ENCODE results near the gene APPL1. TPM values are rescaled to one million over a fixed set of nuclear protein-coding genes. Genes with fewer than 3 reads are reported as not detected.

The APPL1 gene
- total RNA-seq, 2 experiments from 2014 or later, result 21.3 to 22.9 TPM

- Mint-ChIP-seq H3K4me1 (ENCODE audit: low read depth) (no peaks in the 10 kb centered on the region), H3K4me3 (no peak overlapping the region), H3K27ac (no peak overlapping the region), H3K27me3 (no peaks in the 10 kb centered on the region), H3K36me3 (ENCODE audit: low read depth) (peaks cover 93% of the 10 kb centered on the region), H3K9me3 (no peaks in the 10 kb centered on the region)
- CTCF ChIA-PET, result no interaction called here
- intact Hi-C loops (cut with DNase I, micrococcal nuclease), result no loop called here
- no peaks in the 10 kb centered on the region for H3K4me1 ChIP-seq (ENCODE audit: insufficient read depth, low read length)
- H3K4me3 ChIP-seq (ENCODE audit: low read length), result no peak overlapping the region
- H3K36me3 ChIP-seq (ENCODE audit: insufficient read depth, low read length), result peaks cover 59% of the 10 kb centered on the region
- H3K27me3 ChIP-seq (ENCODE audit: control insufficient read depth in 1 of 2, insufficient read depth in 2 of 2, low read length in 2 of 2), result no peaks in the 10 kb centered on the region
- ATAC-seq (ENCODE audit: poor library complexity), result no peak
- no peak for DNase-seq
- TF ChIP-seq CTCF (IDR thresholded peaks at IDR 0.05), result no peak
- H3K9me3 ChIP-seq (ENCODE audit: control insufficient read depth in 1 of 2, insufficient read depth in 1 of 2, low read length in 2 of 2), result no peaks in the 10 kb centered on the region
- H3K27ac ChIP-seq (ENCODE audit: low read depth in 1 of 2, low read length in 2 of 2), result no peak overlapping the region
- POLR2A ChIA-PET, result no interaction called here
Measured at GRCh38 chr3:57244946-57245345, 17.4 kb downstream of the APPL1 start.

- TF ChIP-seq CTCF (IDR thresholded peaks at IDR 0.05), result no peak
- no peak overlapping the region for H3K27ac ChIP-seq (ENCODE audit: low read depth in 1 of 2, low read length in 2 of 2)
- CTCF ChIA-PET, result no interaction called here
- H3K27ac Mint-ChIP-seq, result no peak overlapping the region
- peaks cover 59% of the 10 kb centered on the region for H3K36me3 Mint-ChIP-seq (ENCODE audit: low read depth)
- no peak for ATAC-seq (ENCODE audit: poor library complexity)
- peaks cover 39% of the 10 kb centered on the region for H3K36me3 ChIP-seq (ENCODE audit: insufficient read depth, low read length)
- no peaks in the 10 kb centered on the region for H3K9me3 Mint-ChIP-seq
- no peaks in the 10 kb centered on the region for H3K27me3 Mint-ChIP-seq
- POLR2A ChIA-PET, result no interaction called here
- H3K4me1 Mint-ChIP-seq (ENCODE audit: low read depth), result no peaks in the 10 kb centered on the region
- no peak overlapping the region for H3K4me3 Mint-ChIP-seq
- no peak for DNase-seq
- no peaks in the 10 kb centered on the region for H3K9me3 ChIP-seq (ENCODE audit: control insufficient read depth in 1 of 2, insufficient read depth in 1 of 2, low read length in 2 of 2)
- no peak overlapping the region for H3K4me3 ChIP-seq (ENCODE audit: low read length)
- no peaks in the 10 kb centered on the region for H3K4me1 ChIP-seq (ENCODE audit: insufficient read depth, low read length)
- intact Hi-C loops (cut with DNase I, micrococcal nuclease), result no loop called here
- no peaks in the 10 kb centered on the region for H3K27me3 ChIP-seq (ENCODE audit: control insufficient read depth in 1 of 2, insufficient read depth in 2 of 2, low read length in 2 of 2)
Measured at GRCh38 chr3:57252404-57252803, 24.9 kb downstream of the APPL1 start.

GRCh38 chr3:57256844-57257243, 29.3 kb downstream of the APPL1 start:
- H3K27me3 ChIP-seq (ENCODE audit: control insufficient read depth in 1 of 2, insufficient read depth in 2 of 2, low read length in 2 of 2), result no peaks in the 10 kb centered on the region
- intact Hi-C loops (cut with DNase I, micrococcal nuclease), result no loop called here
- H3K4me1 Mint-ChIP-seq (ENCODE audit: low read depth), result no peaks in the 10 kb centered on the region
- CTCF ChIA-PET, result no interaction called here
- no peak for ATAC-seq (ENCODE audit: poor library complexity)
- peaks cover 79% of the 10 kb centered on the region for H3K36me3 Mint-ChIP-seq (ENCODE audit: low read depth)
- no peak for DNase-seq
- H3K4me3 Mint-ChIP-seq, result no peak overlapping the region
- H3K9me3 ChIP-seq (ENCODE audit: control insufficient read depth in 1 of 2, insufficient read depth in 1 of 2, low read length in 2 of 2), result no peaks in the 10 kb centered on the region
- no peaks in the 10 kb centered on the region for H3K4me1 ChIP-seq (ENCODE audit: insufficient read depth, low read length)
- H3K27me3 Mint-ChIP-seq, result no peaks in the 10 kb centered on the region
- no peaks in the 10 kb centered on the region for H3K9me3 Mint-ChIP-seq
- H3K27ac ChIP-seq (ENCODE audit: low read depth in 1 of 2, low read length in 2 of 2), result no peak overlapping the region
- H3K4me3 ChIP-seq (ENCODE audit: low read length), result no peak overlapping the region
- POLR2A ChIA-PET, result no interaction called here
- peaks cover 69% of the 10 kb centered on the region for H3K36me3 ChIP-seq (ENCODE audit: insufficient read depth, low read length)
- no peak overlapping the region for H3K27ac Mint-ChIP-seq
- TF ChIP-seq CTCF (IDR thresholded peaks at IDR 0.05), result no peak

All from CD4-positive, alpha-beta T cell (primary cell).